Activated gamma-delta T cell treated with Interleukin-2 at 50 U/mL for 16 hours (primary cell): Measurements from ENCODE around the gene IRGC.
"Not testable (repeated sequence)": the region's sequence is repeated elsewhere in the genome, so short reads cannot be mapped to it uniquely, and the experiment has no call there.

Experiments
- DNase-seq: peaks from one replicate; pipeline ENCODE4 v3.0.0-alpha.2; 2020

IRGC gene

GRCh38 chr19:43759515-43759914 is 43.6 kb downstream of the IRGC start:
- no peak for DNase-seq

- DNase-seq, result no peak
Measured at GRCh38 chr19:43760941-43761340, 45.1 kb downstream of the IRGC start.

- no peak for DNase-seq
Measured at GRCh38 chr19:43762814-43763213, 46.9 kb downstream of the IRGC start.

- DNase-seq, result no peak
Measured at GRCh38 chr19:43763473-43763939, 47.6 kb downstream of the IRGC start.

GRCh38 chr19:43764684-43765083 is 48.8 kb downstream of the IRGC start:
- not testable (repeated sequence) for DNase-seq

GRCh38 chr19:43765109-43765876 is 49.4 kb downstream of the IRGC start:
- peak; percentile 54 for DNase-seq

GRCh38 chr19:43766755-43767043 is 50.8 kb downstream of the IRGC start:
- DNase-seq, result no peak

GRCh38 chr19:43767316-43767715 is 51.4 kb downstream of the IRGC start:
- DNase-seq, result no peak

- DNase-seq, result no peak
Measured at GRCh38 chr19:43767818-43768217, 51.9 kb downstream of the IRGC start.

- DNase-seq, result no peak
Measured at GRCh38 chr19:43768273-43769050, 52.6 kb downstream of the IRGC start.

GRCh38 chr19:43769256-43769655 is 53.4 kb downstream of the IRGC start:
- no peak for DNase-seq
